ENCODE data around the gene PDE4A. TPM values are rescaled to one million over a fixed set of nuclear protein-coding genes. Genes with fewer than 3 reads are reported as not detected.

The PDE4A gene
- 1.8 and 2.2 TPM in 2 replicates for total RNA-seq

GRCh38 chr19:10420444-10421239, at the start of gene PDE4A:
Gene PDE4A, plus strand, starts transcription at chr19:10420538. Its CDS starts 227 bp downstream, at chr19:10420765.

GRCh38 chr19:10380313-10381102, 39.8 kb upstream of the PDE4A start, which contains the start of gene TYK2:
Gene TYK2, minus strand, starts transcription at chr19:10380572. Its CDS starts 2,166 bp downstream, at chr19:10378406.

GRCh38 chr19:10403137-10404021, 17.0 kb upstream of the PDE4A start, which contains the start of gene CDC37:
Gene CDC37, minus strand, starts transcription at chr19:10403542. Its CDS starts 63 bp downstream, at chr19:10403479.

GRCh38 chr19:10503002-10503789, 82.9 kb downstream of the PDE4A start, which contains the start of gene KEAP1:
Gene KEAP1, minus strand, starts transcription at chr19:10503356. Its CDS starts 3,323 bp downstream, at chr19:10500033.

GRCh38 chr19:10517361-10517759, 97.0 kb downstream of the PDE4A start, which contains the start of gene S1PR5:
Gene S1PR5, minus strand, starts transcription at chr19:10517447. Its CDS starts 2,436 bp downstream, at chr19:10515011.

Other genes starting within 250 kb of the PDE4A start
- gene DNMT1, start 225.6 kb upstream of the PDE4A start, total RNA-seq, result 12.1 and 14.4 TPM in 2 replicates
- 0.43 and 0.54 TPM in 2 replicates for gene S1PR2, start 189.2 kb upstream of the PDE4A start, total RNA-seq
- 10.3 and 13.6 TPM in 2 replicates for gene MRPL4, start 168.3 kb upstream of the PDE4A start, total RNA-seq
- 2.1 and 4.4 TPM in 2 replicates for gene ICAM1, start 149.4 kb upstream of the PDE4A start, total RNA-seq
- gene ICAM4, start 133.6 kb upstream of the PDE4A start, total RNA-seq, result under 0.01 and 0.11 TPM in 2 replicates
- gene ICAM5, start 130.6 kb upstream of the PDE4A start, total RNA-seq, result under 0.01 TPM in 1 of 2 replicates, not detected in the other
- 0.11 and 0.26 TPM in 2 replicates for gene ZGLP1, start 110.7 kb upstream of the PDE4A start, total RNA-seq
- 16.0 and 16.9 TPM in 2 replicates for gene FDX2, start 104.5 kb upstream of the PDE4A start, total RNA-seq
- gene RAVER1, start 87.0 kb upstream of the PDE4A start, total RNA-seq, result 4.8 and 6.1 TPM in 2 replicates
- 8.2 and 8.4 TPM in 2 replicates for gene ICAM3, start 80.9 kb upstream of the PDE4A start, total RNA-seq
- 55.4 and 56.3 TPM in 2 replicates for gene TYK2, start 40.0 kb upstream of the PDE4A start, total RNA-seq
- 240 and 243 TPM in 2 replicates for gene CDC37, start 17.0 kb upstream of the PDE4A start, total RNA-seq
- 78.4 and 78.9 TPM in 2 replicates for gene KEAP1, start 82.8 kb downstream of the PDE4A start, total RNA-seq
- gene S1PR5, start 96.9 kb downstream of the PDE4A start, total RNA-seq, result 0.11 TPM in 1 of 2 replicates, not detected in the other
- 5.9 and 6.0 TPM in 2 replicates for gene ATG4D, start 123.4 kb downstream of the PDE4A start, total RNA-seq
- 5.7 and 8.4 TPM in 2 replicates for gene KRI1, start 145.5 kb downstream of the PDE4A start, total RNA-seq
- 3.6 and 11.1 TPM in 2 replicates for gene CDKN2D, start 148.4 kb downstream of the PDE4A start, total RNA-seq
- under 0.01 TPM in 1 of 2 replicates, not detected in the other for gene AP1M2, start 166.8 kb downstream of the PDE4A start, total RNA-seq
- gene SLC44A2, start 205.0 kb downstream of the PDE4A start, total RNA-seq, result 61.0 and 69.5 TPM in 2 replicates
- gene ILF3, start 233.8 kb downstream of the PDE4A start, total RNA-seq, result 73.7 and 99.6 TPM in 2 replicates